Mucosa of stomach (tissue), 1 donor: ENCODE measurements around the gene NDFIP1.

Source experiments
- H3K27me3 ChIP-seq: one replicate; pipeline ENCODE4 v1.7.0; 2013; ENCODE audit warnings: mild to moderate bottlenecking, low read length; ENCODE audit not compliant: control insufficient read depth, insufficient read depth
- H3K36me3 ChIP-seq: one replicate; pipeline ENCODE4 v1.7.0; 2013; ENCODE audit warnings: low read length; ENCODE audit not compliant: control insufficient read depth, insufficient read depth
- H3K4me1 ChIP-seq: one replicate; pipeline ENCODE4 v1.7.0; 2013; ENCODE audit warnings: mild to moderate bottlenecking, low read length; ENCODE audit not compliant: control insufficient read depth, insufficient read depth
- H3K4me3 ChIP-seq: one replicate; pipeline ENCODE4 v1.7.0; 2013; ENCODE audit warnings: low read length
- H3K9ac ChIP-seq: one replicate; pipeline ENCODE4 v1.7.0; 2013; ENCODE audit warnings: mild to moderate bottlenecking, low read length, moderate library complexity
- H3K9me3 ChIP-seq: one replicate; pipeline ENCODE4 v1.7.0; 2013; ENCODE audit warnings: mild to moderate bottlenecking, low read length, moderate library complexity; ENCODE audit not compliant: control insufficient read depth
- donor health status: Pancreatic carcinoma.

NDFIP1 gene

GRCh38 chr5:142096382-142096781, 12.2 kb upstream of the NDFIP1 start:
- H3K9ac ChIP-seq: no peak overlapping the region
- H3K4me1 ChIP-seq: peaks cover 6% of the 10 kb centered on the region
- H3K9me3 ChIP-seq: no peaks in the 10 kb centered on the region
- no peaks in the 10 kb centered on the region for H3K27me3 ChIP-seq
- no peak overlapping the region for H3K4me3 ChIP-seq
- no peaks in the 10 kb centered on the region for H3K36me3 ChIP-seq

GRCh38 chr5:142097681-142098080, 10.9 kb upstream of the NDFIP1 start:
- Histone ChIP-seq H3K4me1 (peaks cover 6% of the 10 kb centered on the region), H3K4me3 (no peak overlapping the region), H3K9ac (no peak overlapping the region), H3K36me3 (no peaks in the 10 kb centered on the region), H3K27me3 (no peaks in the 10 kb centered on the region), H3K9me3 (no peaks in the 10 kb centered on the region)

- peaks cover 6% of the 10 kb centered on the region for H3K4me1 ChIP-seq
- no peak overlapping the region for H3K9ac ChIP-seq
- no peaks in the 10 kb centered on the region for H3K9me3 ChIP-seq
- no peak overlapping the region for H3K4me3 ChIP-seq
- H3K27me3 ChIP-seq: no peaks in the 10 kb centered on the region
- H3K36me3 ChIP-seq: no peaks in the 10 kb centered on the region
Measured at GRCh38 chr5:142098275-142098674, 10.3 kb upstream of the NDFIP1 start.

DNA sequence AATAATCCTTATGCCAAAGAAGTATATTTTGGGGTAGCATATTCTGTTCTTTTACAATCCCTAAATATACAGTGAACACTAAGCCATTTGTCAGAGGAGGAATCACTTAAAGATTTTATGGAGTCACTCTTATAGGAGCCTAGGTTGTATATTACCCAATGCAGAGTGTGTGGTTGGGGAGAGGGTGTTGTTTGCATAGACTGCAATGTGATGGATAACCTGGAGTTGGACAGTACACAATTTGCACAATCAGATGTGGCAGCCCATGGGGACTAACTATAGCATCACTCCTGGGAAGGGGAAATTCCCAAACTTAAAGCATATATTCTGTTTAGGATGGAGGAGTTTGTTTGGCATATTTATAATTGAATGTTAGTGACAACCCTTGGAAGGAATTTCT, 9.6 kb upstream of the NDFIP1 start:
- Histone ChIP-seq H3K4me1 (peaks cover 6% of the 10 kb centered on the region), H3K9me3 (no peaks in the 10 kb centered on the region), H3K4me3 (no peak overlapping the region), H3K36me3 (no peaks in the 10 kb centered on the region), H3K9ac (no peak overlapping the region), H3K27me3 (no peaks in the 10 kb centered on the region)

DNA sequence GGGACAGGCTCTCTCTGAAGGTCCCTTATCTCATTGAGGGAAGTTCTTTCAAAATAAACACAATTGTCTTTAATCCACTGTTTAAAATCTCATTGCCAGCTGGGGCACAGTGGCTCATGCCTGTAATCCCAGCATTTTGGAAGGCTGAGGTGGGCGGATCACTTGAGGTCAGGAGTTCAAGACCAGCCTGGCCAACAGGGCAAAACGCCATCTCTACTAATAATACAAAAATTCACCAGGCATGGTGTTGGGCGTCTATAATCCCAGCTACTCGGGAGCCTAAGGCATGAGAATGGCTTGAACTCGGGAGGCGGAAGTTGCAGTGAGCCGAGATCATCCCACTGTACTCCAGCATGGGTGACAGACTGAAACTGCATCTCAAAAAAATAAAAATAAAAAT, 8.3 kb upstream of the NDFIP1 start:
- Histone ChIP-seq H3K9ac (no peak overlapping the region), H3K27me3 (no peaks in the 10 kb centered on the region), H3K4me3 (no peak overlapping the region), H3K36me3 (no peaks in the 10 kb centered on the region), H3K9me3 (no peaks in the 10 kb centered on the region), H3K4me1 (peaks cover 3% of the 10 kb centered on the region)

- H3K4me3 ChIP-seq: no peak overlapping the region
- H3K9me3 ChIP-seq: no peaks in the 10 kb centered on the region
- no peaks in the 10 kb centered on the region for H3K27me3 ChIP-seq
- no peaks in the 10 kb centered on the region for H3K36me3 ChIP-seq
- no peak overlapping the region for H3K9ac ChIP-seq
- H3K4me1 ChIP-seq: peaks cover 2% of the 10 kb centered on the region
Measured at GRCh38 chr5:142102980-142103740, 5.4 kb upstream of the NDFIP1 start.

- Histone ChIP-seq H3K36me3 (no peaks in the 10 kb centered on the region), H3K4me1 (peaks cover 5% of the 10 kb centered on the region), H3K9me3 (no peaks in the 10 kb centered on the region), H3K4me3 (no peak overlapping the region), H3K9ac (no peak overlapping the region), H3K27me3 (no peaks in the 10 kb centered on the region)
Measured at GRCh38 chr5:142104491-142104890, 4.1 kb upstream of the NDFIP1 start.

DNA sequence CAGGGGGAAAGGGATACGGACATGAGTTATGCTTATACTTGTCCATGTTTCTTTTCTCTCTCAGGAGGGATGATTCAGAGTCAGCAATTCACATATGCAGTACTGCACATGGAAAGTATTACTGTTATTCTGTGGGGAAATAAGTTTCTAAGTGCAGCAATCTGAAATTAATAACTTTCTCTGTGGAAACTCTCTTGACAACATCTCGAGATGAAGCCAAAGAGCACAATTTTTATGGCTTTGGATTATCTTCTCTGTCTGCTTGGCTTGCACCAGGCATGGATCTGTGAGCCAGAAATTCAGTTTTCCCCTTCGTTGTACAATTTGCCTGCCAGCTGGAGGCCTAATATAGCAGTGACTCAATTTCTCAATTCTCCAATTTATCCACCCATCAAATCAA, 2.5 kb upstream of the NDFIP1 start:
- H3K4me1 ChIP-seq: peaks cover 17% of the 10 kb centered on the region
- no peak overlapping the region for H3K4me3 ChIP-seq
- no peaks in the 10 kb centered on the region for H3K36me3 ChIP-seq
- H3K9me3 ChIP-seq: no peaks in the 10 kb centered on the region
- H3K27me3 ChIP-seq: no peaks in the 10 kb centered on the region
- H3K9ac ChIP-seq: no peak overlapping the region

DNA sequence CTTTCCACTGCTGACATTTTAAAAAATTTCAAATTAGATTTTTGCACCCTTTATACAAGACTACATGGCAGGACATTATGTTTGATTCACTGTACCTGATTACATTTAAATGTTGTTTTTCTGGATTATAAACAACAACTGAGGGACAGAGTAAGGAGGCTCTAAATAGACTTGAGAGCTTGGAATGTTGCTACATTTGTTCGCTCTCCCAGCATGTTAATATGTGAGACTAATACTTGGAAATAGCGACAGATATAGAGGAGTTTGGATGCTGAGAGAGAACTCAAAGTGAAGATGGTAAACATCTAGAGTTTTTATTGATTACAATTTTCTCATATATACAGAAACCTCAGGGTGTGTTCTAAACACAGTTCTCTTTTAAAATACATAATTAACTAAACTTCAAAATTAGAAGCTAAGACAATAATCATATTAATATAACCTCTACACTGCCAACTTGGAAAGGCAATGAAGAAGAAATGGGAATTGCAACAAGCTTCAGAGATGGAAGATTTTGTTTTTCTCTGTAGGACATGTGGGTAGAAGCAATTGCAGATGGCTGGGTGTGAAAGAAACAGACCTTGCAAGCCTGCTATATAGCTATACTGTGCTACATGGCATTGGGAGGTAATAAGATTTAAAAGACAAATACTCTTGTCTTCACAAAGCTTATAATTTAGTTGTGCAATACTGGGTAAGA, 1.4 kb upstream of the NDFIP1 start:
- Histone ChIP-seq H3K36me3 (no peaks in the 10 kb centered on the region), H3K4me1 (peaks cover 23% of the 10 kb centered on the region), H3K4me3 (no peak overlapping the region), H3K9me3 (no peaks in the 10 kb centered on the region), H3K9ac (no peak overlapping the region), H3K27me3 (no peaks in the 10 kb centered on the region)

DNA sequence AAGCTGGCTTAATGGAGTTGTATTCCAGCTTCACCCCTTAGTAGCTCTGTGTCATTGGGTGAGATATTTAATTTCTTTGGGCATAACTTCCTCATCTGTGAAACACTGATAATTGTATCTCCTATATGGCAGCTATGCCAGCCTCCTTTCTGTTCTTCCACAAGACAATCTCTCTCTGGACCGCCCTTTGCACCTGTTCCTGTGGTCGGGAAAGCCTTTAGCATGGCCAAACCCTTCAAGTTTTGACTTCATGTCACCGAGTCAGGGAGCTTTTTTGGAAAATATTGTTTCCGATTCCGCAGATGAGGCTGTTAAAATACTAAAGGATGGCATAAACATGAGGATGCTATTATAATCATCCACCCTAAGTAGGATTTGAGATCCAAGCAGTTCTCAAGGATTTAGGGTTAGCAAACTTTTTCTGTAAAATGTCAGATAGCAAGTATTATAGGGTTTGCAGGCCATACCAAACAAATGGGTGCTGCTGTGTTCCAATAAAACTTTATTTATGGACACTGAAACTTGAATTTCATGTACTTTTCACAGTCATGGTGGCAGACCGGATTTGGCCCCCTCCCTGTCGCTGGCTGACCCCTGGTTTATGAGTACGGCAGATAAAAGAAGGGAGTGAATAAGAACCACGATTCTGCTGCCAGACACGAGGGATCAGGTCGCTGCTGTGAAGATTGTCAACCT, 695 bp upstream of the NDFIP1 start:
- peaks cover 23% of the 10 kb centered on the region for H3K4me1 ChIP-seq
- no peaks in the 10 kb centered on the region for H3K9me3 ChIP-seq
- H3K36me3 ChIP-seq: no peaks in the 10 kb centered on the region
- no peak overlapping the region for H3K4me3 ChIP-seq
- H3K9ac ChIP-seq: peak overlapping the region; percentile 47
- no peaks in the 10 kb centered on the region for H3K27me3 ChIP-seq

DNA sequence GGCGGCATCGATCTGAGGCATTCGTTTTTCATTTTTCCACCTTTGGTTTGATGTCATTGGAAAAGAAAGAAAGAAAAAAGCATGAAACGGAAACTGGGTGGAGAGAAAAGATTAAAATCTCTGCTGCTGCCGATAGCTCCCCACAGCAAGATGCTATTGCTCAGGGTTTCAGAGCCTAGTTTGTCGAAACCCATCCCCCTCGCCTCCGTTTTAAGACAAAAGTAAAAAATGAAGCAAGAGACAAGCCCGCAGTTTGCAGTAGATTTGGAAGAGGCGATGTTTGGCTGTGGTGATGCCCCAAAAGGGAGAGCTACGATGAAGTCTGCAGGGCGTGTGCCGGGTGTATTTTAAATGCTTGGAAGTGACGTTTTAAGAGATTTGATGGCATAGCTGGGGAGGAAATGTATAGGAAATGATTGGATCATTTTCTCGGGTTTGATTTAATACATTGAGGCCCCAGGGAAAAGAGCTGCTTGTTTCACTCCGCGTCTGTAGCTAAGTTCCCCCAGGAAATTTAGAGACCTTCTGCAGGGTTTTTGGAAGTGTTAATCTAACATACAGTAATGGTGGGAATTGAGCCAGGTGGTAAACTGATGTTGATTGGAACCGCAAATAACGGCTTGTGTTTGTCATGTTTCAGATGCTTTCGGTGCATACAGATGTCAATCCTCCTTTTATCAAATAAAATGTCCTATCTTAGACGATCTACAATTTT, 909 bp downstream of the NDFIP1 start:
- Histone ChIP-seq H3K9ac (peak overlapping the region; percentile 97), H3K27me3 (no peaks in the 10 kb centered on the region), H3K9me3 (no peaks in the 10 kb centered on the region), H3K4me3 (peak overlapping the region; percentile 65), H3K4me1 (peaks cover 23% of the 10 kb centered on the region), H3K36me3 (no peaks in the 10 kb centered on the region)
